ENCODE data around the gene ANO4. TPM values are rescaled to one million over a fixed set of nuclear protein-coding genes. Genes with fewer than 3 reads are reported as not detected.
A peak's percentile ranks its signal among the peaks of the same experiment; 100 is the strongest.
"Not testable (repeated sequence)": the region's sequence is repeated elsewhere in the genome, so short reads cannot be mapped to it uniquely, and the experiment has no call there.

The ANO4 gene
- total RNA-seq, 1 experiment from 2014 or later, result 1.7 TPM

DNA sequence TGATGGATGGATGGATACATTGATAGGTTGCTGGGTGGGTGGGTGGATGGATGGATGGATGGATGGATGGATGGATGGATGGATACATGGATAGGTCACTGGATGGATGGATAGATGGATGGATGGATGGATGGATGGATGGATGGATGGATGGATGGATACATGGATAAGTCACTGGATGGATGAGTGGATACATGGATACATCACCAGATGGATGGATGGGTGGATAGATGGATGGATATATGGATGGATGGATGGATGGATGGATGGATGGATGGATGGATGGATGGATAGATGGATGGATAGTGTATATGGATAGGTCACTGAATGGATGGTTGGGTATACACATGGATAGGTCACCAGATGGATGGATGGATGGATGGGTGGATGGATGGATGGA is 194.9 kb downstream of the ANO4 start:
- DNase-seq (ENCODE audit: low spot score), result not testable (repeated sequence)

DNA sequence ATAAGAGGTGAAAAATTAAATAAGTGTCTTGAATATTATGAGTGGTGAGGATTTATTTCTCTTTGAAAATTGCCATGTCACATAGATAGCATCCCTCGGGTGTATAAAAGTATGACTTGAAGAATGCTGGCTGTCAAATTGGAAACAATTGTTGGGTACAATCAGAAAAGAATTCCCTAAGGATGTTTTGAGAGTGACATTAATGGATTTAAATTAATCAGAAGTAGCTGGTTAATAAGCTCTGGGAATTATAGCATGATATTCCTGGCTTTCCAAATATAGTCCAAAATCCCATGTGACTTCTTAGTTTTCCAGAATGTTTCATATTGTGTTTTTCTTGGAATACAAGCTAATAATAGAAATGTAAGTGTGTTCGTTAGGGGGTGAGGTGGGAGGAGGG is 196.5 kb downstream of the ANO4 start:
- DNase-seq (ENCODE audit: low spot score), result no peak

DNA sequence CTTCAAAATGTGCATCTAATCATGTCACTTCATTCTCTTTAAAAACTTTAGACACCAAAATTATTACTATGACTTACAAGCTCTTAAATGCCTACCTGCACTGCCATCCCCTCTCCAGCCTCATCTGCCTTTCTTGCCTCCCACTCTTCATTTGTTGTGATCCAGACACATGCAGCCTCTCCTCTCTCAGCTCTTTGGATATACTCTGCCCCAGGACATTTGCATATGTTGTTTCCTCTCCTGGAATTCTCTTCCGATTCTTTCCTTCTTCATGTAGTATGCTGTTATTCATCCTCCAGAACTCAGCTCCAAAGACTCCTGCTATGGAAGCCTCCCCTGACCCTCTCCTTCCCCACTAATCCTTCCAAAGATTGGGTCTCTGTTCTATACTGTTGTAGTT is 197.6 kb downstream of the ANO4 start:
- DNase-seq (ENCODE audit: low spot score), result no peak

DNA sequence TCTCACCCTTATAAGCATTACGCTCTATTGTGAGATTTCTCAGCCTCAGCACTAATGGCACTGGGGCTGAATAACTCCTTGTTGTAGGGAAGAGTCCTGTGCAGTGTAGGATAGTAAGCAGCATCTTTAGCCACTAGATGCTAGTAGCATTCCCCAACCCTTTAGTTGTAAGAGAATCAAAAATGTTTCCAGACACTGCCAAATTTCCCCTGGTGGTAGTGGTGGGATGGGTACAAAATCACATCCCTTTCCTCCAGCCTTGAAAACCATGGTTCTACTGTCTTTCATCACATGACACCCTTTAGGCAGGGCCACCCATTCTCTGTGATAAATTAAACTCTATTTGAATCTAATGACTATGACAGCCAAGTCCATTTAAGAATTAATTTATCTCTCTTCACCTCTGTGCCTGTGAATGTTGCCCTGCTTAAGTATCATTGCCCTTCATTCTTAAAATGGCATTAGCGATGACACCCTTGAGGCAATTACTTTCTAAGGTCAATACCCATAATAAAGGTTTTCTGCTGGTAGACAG is 199.4 kb downstream of the ANO4 start:
- DNase-seq (ENCODE audit: low spot score), result no peak

DNA sequence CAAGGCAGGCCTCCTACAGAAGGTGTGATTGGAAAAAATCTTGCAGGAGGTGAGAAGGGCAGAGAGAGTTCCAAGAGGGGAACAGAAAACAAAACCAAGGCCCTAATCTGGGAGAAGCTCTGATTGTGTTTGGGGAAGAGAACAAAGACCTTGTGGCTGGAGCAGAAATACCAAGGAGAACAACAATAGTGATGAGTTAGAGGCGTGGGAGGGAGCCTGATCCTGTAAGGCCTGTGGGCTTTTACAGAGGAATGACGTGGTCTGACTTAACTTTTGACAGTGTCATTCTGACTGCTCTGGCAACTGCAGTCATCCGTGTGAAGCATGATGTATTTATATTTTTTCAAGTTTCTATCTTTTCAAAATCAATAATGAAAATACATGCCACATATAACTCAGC is 200.6 kb downstream of the ANO4 start:
- DNase-seq (ENCODE audit: low spot score), result no peak

DNA sequence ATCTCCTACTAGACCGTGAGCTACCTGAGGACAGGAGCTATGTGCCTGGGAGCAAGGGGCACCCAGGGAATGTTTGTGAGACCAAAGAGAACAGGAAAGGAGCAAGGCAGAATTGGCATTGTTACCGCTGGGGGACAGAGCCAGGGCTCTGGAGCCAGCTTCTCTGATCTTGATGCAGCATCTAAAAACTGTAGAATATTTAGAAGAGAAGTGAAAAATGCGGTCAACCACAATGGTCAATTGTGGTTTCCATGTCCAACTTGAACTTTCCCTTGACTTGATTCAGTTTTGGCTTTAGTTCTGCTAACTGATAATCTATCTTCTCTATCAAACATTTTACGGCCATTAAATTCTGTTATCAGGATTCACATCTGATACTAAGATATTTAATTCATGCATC is 201.2 kb downstream of the ANO4 start:
- DNase-seq (ENCODE audit: low spot score), result no peak

DNA sequence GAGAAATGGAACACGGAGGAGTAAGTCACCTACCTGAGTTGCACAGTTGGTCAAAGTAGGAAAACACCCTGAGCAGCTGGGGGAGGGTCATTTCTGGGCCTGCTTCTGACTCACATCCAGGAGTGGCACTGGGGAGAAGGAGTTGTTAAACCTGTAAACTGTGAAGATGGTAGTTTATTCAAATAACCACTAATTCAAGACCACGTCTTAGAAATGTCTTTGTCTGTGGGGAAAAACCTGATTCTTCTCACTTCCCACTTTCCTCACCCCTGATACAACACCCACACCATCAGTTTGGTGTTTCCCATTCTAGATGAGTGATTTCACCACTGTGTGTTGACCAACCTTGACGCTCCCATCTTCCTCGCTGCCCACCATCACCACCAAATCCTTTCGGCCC is 207.1 kb downstream of the ANO4 start:
- DNase-seq (ENCODE audit: low spot score), result no peak

DNA sequence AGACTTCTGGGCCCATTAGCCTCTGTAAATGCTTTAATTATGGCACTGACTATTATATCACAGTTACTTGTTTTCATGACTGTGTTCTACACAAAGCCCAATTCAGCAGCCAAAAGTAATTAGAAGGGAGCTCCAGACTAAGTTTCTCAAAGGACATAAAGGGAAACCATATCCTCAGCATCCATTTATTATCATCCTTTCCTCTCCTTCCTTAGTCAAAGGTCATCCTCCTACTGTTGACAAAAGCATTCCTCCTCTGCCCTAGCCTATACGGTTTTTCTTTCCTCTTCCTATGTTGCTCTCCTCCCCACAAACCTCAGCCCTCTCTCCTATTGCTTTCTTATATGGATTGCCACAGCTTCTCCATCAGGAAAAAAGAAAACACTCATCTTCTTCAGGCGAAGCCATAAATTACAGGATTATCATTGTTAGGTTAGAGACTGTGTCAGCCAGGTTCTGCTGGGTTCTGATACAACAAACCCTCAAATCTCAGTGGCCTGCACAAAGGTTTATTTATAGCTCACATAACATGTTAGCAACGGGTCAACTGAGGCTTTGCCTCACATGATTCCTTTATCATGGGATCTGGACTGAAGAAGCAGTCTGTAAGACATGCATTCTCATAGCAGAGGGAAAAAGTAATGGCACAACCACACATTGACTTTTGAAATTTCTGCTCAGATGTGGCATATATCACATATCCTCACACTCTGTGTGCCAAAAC is 208.3 kb downstream of the ANO4 start:
- no peak for DNase-seq (ENCODE audit: low spot score)

DNA sequence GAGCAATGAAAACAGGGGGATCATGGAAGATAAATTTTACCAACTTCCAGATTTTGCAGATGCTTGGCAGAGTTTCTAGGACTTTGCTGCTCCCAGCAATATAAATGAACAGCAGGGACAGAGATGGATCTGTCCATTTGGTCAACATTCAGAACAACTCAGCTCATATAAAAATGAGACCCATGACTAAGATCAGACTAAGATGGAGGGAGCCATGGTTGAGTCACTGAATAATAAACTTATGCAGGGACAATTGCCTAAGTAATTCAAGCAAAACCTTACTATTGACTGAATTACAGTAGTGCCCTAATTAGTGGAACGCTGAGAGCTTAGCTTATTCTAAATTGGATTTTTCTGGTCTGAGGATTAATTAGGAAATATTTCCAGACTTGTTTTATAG is 210.3 kb downstream of the ANO4 start:
- no peak for DNase-seq (ENCODE audit: low spot score)

DNA sequence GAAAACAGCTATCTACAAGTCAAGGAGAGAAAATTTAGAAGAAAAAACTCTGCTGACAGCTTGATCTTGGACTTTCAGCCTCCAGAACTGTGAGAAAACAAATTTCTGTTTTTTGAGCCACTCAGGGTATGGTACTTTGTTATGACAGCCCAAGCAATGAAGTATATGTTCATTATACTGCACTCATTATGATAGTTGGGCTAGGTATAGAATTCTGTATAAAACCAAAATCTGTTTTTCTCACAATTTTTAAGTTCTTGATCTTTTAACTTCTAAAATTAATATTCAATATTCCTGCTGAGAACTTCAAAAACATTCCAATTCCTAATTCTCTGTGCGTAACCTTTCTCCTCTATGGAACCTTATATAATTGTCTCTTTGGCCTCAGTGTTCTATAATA is 214.7 kb downstream of the ANO4 start:
- no peak for DNase-seq (ENCODE audit: low spot score)

DNA sequence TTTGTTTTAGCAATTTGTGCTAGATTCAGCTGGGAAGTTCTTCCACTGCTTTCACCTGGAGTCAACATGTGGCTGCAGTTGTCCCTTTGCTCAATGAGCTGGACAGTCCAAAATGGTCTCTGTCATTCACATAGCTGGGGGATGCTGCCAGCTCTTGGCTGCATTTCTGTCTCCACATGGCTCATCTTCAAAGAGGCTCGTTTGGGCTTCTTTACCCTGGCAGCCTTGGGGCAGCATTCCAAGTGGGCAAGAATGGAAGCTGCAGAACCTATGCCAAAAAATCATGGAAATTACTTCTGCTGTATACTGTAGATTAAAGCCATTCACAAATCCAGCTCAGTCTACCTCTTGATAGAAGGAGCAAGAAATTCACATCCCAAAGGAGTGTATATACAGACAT is 216.3 kb downstream of the ANO4 start:
- DNase-seq (ENCODE audit: low spot score), result no peak

DNA sequence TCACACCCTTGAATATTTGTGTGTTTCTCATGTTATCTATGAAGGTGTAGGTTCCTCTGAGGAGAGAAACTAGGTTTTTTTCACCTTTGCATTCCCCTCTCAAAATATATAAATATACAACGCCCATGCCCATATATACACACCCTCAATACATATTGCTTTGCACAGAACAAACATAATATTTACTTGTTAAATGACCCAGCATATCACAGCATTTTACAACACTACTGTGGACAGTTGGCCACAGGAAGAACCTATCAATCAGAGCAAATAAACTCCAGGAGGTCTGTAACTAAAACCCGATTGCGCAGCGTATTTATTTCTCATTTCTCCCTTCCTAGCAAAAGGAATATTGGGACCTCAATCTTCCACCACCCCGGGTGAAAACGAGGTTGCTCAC is 219.4 kb downstream of the ANO4 start:
- DNase-seq (ENCODE audit: low spot score), result no peak

DNA sequence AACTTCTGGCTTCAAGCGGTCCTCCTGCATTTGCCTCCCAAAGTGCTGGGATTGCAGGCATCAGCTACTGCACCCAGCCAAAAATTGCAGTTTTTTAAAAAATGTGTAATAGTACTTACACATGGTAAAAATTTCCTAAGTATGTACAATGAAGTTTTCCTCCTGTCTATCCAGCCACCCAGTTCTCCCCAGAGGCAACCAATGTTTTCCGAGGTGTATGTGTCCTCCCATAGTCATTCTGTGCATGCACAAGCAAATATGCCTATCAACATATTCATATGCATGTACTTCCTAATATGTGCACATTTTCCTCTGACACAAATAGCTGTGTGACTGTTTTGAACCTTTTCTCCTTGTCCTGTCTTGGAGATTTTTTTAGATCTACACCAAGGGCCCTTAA is 220.5 kb downstream of the ANO4 start:
- no peak for DNase-seq (ENCODE audit: low spot score)

DNA sequence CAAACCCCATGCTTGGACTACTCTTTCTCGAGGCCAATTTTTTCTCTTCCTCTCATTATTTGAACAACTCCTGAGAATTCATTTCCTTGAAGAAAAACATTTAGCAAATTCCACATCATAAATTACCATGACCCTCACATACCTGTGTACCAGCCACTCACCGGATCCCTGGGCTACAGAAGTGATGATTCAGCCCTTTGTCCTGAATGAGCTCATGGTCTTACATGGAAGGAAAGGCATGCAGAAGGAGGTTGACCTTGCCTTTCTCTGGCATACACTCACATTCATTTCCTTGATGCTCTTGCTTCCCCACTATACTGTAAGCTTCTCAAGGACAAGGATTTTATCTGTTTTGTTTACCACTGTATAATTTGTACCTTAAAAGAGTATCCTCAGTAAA is 224.0 kb downstream of the ANO4 start:
- DNase-seq (ENCODE audit: low spot score), result peak; percentile 87

DNA sequence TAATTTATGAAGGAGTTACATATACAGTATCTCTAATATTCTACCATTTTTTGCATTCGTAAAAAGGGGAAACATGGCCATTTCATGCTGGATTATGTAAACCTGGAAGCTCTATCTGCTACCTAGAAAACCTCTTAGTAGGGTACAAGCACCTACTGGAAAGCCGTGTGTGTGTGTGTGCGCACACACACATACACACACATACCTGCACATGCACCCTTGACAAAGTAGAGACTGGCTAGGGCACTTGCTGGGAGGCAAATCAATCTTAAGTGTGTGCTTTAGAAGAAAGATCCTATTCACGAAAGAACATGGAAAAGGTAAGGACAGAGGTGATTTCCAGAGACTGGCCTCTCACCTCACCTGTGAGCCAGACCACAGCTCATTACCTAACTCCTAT is 224.6 kb downstream of the ANO4 start:
- no peak for DNase-seq (ENCODE audit: low spot score)

DNA sequence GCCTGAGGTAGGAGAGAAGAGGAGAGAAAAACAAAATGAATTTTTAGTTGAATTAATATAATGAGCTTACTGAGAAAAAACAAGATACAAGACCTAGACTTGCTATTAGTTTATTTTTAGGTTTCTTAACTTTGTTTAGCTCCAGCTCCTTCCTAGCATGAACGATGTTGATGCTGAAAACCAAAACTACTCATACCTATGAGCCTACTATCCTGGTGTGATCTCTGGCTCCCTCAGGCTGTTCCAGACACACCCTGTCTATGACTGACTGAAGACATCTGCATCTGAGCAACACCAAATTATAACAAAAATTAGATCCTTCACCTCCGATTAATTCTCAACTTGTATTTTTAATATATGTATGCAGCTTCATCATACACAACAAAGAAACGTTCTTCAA is 225.1 kb downstream of the ANO4 start:
- no peak for DNase-seq (ENCODE audit: low spot score)

DNA sequence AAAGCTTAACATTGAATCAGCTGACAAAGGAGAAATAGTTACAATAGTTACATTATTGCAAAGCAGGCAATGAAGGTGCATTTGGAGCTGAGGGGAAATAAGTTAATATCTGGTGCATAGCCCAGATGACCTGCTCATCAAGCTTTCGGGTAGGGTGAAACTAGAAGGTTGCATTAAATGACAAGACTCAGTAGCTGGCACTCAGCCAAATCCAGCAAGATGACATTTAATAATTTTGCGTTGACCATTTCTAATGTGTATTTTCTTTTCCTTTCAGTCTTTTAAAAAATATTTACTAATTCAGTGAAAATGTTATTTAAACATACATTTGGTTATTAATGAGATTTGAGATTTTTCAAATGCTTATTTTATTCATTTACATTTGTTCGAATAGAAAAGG is 226.9 kb downstream of the ANO4 start:
- DNase-seq (ENCODE audit: low spot score), result no peak

DNA sequence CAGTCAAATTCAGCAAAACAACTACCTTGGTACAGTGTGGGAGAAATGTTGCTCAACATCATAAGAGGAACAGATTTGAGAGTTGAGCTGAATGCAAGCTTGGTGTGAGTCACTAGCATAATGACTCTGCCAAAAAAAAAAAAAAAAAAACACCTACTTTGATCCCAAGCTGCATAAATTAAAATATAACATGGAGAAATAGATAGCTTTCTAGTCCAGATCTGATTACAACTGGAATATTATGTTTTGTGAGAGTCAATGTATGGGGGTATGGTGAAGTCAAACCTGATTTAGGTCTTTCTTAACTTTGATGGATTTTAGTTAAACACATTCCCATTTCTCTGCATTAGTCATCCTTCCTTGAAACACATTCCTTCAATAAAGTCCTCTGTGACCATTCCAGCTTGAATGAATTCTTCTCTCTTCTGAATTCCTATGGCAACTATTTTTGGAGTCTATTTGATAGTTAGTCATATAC is 227.4 kb downstream of the ANO4 start:
- DNase-seq (ENCODE audit: low spot score), result peak; percentile 77

DNA sequence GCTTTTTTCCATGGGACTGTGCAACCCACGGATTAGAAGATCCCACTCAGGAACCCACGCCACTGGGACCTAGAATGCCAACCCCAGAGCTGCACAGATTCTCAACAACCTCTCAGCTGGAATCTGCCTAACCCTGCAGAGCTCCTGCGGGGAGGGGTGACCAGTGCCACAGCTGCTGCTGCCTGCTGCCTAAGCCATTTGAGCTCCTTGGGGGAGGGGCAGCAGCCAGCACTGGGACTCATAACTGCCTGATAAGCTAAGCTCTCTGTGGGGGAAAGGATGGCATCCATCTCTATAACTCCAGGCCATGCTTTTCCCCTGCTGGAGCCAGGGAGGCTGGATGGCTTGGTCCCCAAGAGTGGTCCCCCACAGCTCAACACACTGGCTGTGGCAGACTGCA is 232.6 kb downstream of the ANO4 start:
- no peak for DNase-seq (ENCODE audit: low spot score)

DNA sequence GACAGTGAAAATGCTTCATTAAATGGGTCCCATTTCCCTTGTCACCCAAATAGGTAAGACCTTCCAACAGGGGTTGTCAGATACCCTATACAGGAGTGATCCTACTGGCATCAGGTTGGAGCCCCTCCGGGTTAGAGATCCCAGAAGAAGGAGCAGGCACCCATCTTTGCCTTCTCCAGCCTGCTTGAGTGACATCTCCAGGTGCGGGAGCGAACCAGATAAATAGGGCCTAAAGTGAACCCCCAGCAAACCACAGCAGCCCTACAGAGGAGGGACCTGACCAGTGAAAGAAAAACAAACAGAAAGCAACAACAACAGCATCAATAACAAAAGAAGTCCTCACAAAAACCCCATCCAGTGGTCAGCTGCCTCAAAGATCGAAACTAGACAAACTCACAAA is 233.2 kb downstream of the ANO4 start:
- no peak for DNase-seq (ENCODE audit: low spot score)

DNA sequence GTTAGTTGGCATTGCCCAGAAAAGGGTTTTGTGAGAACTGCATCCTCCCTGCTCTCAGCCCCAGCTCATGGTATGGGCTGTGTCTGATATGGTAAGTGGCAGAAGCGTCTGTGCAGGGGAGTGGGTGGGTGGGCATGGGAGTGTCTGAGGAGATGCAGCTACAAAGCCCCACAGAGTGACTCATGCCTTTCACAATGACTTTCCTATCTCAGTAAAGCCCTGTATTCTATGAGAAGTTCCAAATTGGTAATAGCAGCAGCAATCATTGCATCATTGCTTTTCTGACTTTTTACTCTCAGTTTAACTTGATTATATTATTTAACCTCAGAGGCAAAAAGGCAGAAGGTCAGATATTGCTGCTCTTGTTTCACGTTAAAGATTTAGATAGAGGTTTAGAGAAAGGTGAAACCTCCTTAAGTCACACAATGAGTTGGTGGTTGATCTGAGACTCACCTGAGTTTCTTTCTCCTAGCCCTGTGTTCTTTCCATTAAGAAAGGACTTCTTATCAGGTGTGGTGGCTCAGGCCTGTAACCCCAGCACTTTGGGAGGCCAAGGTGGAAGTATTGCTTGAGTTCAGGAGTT is 243.8 kb downstream of the ANO4 start:
- DNase-seq (ENCODE audit: low spot score), result no peak

DNA sequence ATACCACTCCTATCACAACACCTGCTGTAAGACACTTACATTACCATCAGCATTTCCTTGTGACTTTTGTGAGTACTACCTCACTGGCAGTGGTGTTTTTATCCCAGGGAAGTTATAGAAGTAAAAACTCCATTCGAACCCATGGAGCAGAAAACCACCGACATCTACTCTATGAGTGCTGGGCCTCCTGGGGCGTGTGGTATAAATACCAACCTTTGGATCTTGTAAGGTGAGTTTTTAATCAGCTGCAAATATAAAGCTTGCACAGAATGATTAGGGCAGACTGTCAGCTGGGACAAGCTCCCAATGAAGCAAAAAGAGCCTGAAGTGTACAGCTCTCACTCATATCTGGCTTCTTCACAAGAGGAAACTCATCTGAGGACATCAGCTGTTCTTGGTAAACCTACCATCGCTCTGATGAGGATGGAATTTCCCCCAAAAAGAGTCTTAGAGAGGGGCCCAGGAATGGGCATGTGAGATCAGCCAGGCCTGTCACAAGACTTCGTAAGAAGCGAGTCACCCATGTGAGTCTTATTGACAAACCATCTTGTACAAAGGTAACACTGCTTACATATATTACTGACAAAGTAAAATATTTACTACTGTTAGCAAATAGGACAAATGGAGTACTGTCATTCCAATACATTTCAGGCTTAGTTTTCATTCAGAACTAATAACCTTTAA is 245.4 kb downstream of the ANO4 start:
- DNase-seq (ENCODE audit: low spot score), result no peak

DNA sequence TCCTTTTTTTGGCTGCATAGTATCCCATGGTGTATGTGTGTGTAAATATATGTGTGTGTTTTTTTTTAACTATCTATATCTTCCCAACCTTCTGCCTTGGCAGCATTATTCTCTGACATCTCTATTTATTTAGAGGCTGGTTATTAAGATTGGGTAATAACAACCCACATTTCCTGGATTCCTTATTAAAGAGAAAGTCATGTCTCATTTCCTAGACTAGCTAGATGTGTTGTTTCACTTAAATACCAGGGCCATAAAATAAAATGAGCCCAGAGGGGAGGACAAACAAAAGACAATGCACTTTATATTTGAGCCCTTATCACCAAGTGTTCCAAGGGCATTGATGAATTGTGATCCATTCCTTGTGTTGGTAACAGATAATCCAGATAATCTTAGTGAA is 246.4 kb downstream of the ANO4 start:
- no peak for DNase-seq (ENCODE audit: low spot score)

Measured in H4 (cell line).